Caki2 (cell line): ENCODE data around the gene OR52R1. TPM values are rescaled to one million over a fixed set of nuclear protein-coding genes. Genes with fewer than 3 reads are reported as not detected.
"Not testable (repeated sequence)": the region's sequence is repeated elsewhere in the genome, so short reads cannot be mapped to it uniquely, and the experiment has no call there.

Experiments used
- DNase-seq: peaks from one replicate; pipeline ENCODE4 v3.0.0-alpha.2; 2015; ENCODE audit warnings: low read depth
- in situ Hi-C: cut with HindIII; loops from 2 replicates; pipeline ENCODE4 v1.10.0; 2016; ENCODE audit warnings: low sequenced_read_pairs, low pct_unique_long_range_greater_than_20kb, mixed read lengths
- total RNA-seq: library from RNA; depleted of rRNA; stranded (reverse); fragments of >200 nt; shearing (Covaris generic); gene quantifications from 2 replicates; pipeline ENCODE4 v1.2.3, GENCODE V29; 2014; ENCODE audit warnings: low replicate concordance; rRNA removed

OR52R1 gene
- total RNA-seq: not detected in 2 replicates

GRCh38 chr11:4804280-4804679 lies at the start of gene OR52R1:
OR52R1 (minus strand) TSS chr11:4804380; CDS start chr11:4804380, 0 bp downstream.
- DNase-seq: no peak

DNA sequence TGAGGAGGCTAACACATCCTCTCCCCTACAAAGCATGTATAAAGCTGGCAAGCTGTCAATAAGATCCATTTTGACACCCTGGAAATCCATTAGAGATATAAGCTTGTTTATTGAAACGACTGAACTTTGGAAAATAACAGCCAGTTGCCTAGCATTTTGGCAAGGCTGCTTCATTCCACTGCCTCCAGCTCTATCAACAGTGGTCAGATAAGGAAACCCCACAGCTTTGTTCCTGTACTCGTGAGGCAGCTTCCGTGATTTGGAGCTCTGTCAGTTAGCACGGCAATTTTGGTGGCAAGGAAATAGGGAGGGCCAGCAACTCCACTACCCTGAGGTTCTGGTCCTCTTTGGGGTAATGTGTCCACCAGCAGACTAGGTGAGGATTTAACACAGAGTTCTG lies 46.9 kb upstream of the OR52R1 start:
- DNase-seq: no peak
- in situ Hi-C loops: no loop called here

More at GRCh38 chr11:4804280-4804679, at the start of gene OR52R1:
- in situ Hi-C loops: no loop called here

DNA sequence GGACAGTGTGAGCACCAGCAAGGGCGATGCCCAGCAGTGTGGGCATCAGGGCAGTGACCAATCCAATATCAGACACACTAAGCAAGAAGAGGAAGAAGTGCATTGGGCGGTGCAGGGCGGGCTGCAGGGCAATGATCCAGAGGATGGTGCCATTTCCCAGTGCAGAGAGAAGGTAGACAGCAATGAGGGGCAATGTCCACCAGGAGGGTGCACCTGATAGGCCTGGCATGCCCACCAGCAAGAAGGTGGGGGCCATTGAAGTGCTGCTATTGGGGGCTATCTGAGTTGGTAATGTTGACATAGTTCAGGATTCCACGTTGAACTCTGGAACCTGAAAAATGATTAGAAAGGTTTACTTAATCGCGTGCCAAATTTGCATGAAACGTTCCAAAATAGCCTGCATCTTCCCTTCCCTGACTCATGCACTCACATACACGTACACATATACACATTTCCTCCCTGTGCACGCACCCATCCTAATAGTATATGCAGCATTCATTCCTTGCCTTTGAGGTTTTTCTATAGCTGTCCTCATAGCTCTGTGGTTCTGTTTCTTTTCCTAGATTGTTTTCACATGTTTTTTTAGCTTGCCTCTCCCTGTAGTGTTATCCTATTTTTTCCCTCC lies 44.8 kb upstream of the OR52R1 start, which contains the start of gene OR51S1:
OR51S1 (minus strand) TSS at position 301 of the 625 bp plus-strand sequence; CDS start at position 301, 0 bp downstream.
- DNase-seq: no peak
- in situ Hi-C loops: no loop called here

GRCh38 chr11:4839851-4840549 lies 35.8 kb upstream of the OR52R1 start:
- no peak for DNase-seq
- in situ Hi-C loops: no loop called here

DNA sequence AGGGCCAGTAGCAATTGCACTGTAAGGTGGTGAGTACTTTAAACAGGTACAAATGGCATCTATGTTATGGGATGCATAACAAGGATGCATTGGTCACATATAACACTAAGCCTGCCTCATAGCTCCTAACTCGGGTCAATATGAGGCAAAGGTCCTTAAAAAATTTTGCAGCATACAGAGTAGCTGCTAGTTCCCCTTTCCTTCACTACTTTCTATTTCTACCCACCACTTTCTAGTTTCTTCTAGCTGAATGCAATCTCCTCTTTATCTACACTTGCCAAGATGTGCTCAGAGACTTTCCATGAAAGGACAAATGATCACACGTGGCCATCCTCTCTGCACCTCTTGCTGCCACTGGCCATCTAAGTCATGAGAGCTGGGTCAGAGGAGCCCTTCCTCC lies 26.7 kb upstream of the OR52R1 start:
- no peak for DNase-seq
- in situ Hi-C loops: no loop called here

DNA sequence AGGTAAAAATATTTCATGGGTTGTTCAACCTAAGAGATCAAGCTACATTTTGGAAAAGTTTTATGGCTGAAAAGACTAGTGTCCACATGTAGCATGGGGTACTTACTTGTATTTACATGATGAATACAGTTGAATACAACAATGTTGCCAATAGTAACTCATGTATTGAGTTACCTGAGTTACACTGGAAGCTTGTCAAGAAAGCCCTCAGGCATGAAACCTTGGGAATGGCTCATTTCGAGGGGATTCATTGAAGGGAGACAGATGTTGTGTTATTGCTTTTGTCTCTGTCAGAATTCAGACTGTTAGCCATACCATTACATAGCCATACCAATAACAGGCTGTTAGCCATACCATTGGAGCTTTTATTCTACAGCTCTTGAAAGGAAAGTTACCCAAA lies 26.2 kb upstream of the OR52R1 start:
- no peak for DNase-seq
- in situ Hi-C loops: no loop called here

- in situ Hi-C loops: no loop called here
- DNase-seq: no peak
Observed at GRCh38 chr11:4826425-4826824, 22.2 kb upstream of the OR52R1 start.

DNA sequence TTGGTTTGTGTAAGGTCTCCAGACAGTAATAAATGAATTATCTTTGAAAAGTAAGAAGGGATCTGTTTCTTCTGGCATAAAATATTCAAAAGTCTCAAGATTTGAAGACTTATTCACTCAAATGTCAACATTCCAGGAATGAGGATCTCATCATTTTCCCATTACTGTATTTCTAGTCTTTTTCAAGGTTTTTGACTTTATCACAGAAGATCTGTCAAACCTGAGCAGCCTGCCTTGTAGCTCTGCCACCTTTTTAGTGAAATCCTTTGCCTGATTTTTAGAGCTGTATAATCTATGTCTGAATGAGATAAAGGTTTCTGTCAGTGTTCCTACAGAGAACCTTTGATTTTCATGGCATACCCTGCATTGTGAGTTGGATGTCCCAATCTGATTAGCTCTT lies 21.0 kb upstream of the OR52R1 start:
- in situ Hi-C loops: no loop called here
- DNase-seq: no peak

DNA sequence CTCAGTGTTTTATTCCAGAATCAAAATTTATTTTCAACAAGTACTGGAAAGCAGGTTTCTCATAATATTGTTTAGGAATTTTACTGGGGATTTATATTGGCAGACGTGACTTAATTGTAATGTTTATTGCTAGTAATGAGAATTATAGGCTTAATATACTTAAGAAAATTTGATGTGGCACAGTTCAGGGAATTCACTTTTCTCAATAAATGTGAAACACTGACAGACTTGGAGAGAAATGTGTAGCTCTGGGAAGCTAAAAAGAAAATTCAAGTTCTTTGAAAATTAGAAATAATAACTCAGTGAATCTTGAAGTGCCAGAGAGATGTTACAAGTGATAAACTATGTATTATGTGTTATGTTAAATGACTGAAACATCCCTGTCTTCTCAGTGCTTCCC lies 16.8 kb upstream of the OR52R1 start, which contains the start of gene OR51F2:
OR51F2 (plus strand) TSS at position 301 of the 400 bp plus-strand sequence. CDS start 101 bp downstream, outside the sequence.
- no peak for DNase-seq
- in situ Hi-C loops: no loop called here

GRCh38 chr11:4809246-4809645 lies 5.1 kb upstream of the OR52R1 start:
- DNase-seq: no peak
- in situ Hi-C loops: no loop called here

GRCh38 chr11:4808476-4808875 lies 4.3 kb upstream of the OR52R1 start:
- in situ Hi-C loops: no loop called here
- DNase-seq: no peak

DNA sequence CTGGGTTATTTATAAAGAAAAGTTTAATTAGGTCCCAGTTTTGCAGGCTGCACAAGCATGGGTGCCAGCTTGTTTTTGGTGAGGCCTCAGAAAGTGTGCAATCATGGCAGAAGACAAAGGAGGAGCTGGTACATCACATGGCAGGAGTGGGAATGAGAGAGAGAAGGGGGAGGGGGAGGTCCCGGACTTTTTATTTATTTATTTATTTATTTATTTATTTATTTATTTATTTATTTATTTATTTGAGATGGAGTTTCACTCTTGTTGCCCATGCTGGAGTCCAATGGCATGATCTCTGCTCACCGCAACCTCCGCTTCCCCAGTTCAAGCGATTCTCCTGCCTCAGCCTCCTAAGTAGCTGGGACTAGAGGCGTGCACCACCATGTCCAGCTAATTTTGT lies 2.9 kb downstream of the OR52R1 start:
- DNase-seq, in situ Hi-C loops: not testable (repeated sequence)

- no peak for DNase-seq
Observed at GRCh38 chr11:4798427-4799183, 5.6 kb downstream of the OR52R1 start.

DNA sequence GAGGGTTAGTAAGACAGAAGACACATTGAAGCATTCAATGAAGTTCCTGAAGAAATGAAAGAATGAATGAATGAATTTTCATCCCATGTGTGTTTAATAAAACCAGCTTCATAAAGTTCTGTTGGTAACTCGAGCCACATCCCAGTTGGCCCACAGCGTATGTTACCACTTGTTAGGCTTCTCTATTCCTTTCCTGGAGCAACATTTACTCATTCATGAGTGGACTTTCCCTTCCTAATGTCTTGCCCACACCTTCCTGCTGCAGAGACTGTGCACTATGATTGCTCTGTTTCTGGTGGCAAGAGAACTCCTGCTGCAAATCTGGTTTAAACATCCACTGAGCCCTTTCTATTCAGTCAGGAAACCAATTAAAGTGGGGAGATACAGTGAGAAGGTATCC lies 7.0 kb downstream of the OR52R1 start:
- no peak for DNase-seq
- in situ Hi-C loops: no loop called here

More at GRCh38 chr11:4798427-4799183, 5.6 kb downstream of the OR52R1 start:
- in situ Hi-C loops: no loop called here

GRCh38 chr11:4782454-4782853 lies 21.7 kb downstream of the OR52R1 start:
- in situ Hi-C loops: no loop called here

GRCh38 chr11:4769838-4770237 lies 34.3 kb downstream of the OR52R1 start, which contains the start of gene OR51F1:
OR51F1 (minus strand) TSS chr11:4769938; CDS start chr11:4769938, 0 bp downstream.
- in situ Hi-C loops: no loop called here
- no peak for DNase-seq

More at GRCh38 chr11:4782454-4782853, 21.7 kb downstream of the OR52R1 start:
- DNase-seq: no peak

DNA sequence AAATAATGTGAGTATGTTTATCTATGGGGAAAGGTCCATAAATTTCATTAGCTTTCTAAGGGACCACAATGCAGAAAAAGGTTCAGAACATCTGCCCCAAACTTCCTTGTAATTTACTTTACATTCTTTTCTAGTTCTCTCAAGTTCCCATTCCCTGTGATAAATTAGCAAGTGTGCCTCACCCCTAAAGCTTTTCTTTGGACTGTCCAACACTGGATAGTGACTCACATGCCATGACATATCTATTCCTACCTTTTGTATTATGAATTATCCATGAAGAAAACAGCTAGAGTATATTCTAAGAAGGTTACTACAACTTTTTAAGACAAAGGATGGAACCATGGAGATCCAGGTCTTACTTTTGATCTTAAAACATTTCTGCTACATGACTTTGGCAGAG lies 36.1 kb downstream of the OR52R1 start:
- no peak for DNase-seq
- in situ Hi-C loops: no loop called here

- in situ Hi-C loops: no loop called here
Observed at GRCh38 chr11:4766420-4767043, 37.6 kb downstream of the OR52R1 start.

More at GRCh38 chr11:4766420-4767043, 37.6 kb downstream of the OR52R1 start:
- DNase-seq: no peak
